GM12878 (cell line): Measurements from ENCODE around the gene AKAP5. TPM values are rescaled to one million over a fixed set of nuclear protein-coding genes. Genes with fewer than 3 reads are reported as not detected.

Experiments used
- BHLHE40 ChIP-seq, 2 experiments: fragments of 450-650 bp in 1 of 2; IDR thresholded peaks; 2 replicates each; pipeline ENCODE4 v1.6.1; 2011 to 2017; ENCODE audit warnings: low read depth in 2 of 2, borderline replicate concordance in 1 of 2, improper control_type of control experiment in 1 of 2, low read length in 1 of 2, mild to moderate bottlenecking in 1 of 2
- HDGF ChIP-seq: fragments of 450-650 bp; IDR thresholded peaks from 2 replicates; pipeline ENCODE4 v1.6.1; 2016; ENCODE audit warnings: antibody characterized with exemption
- KAT2A ChIP-seq: conservative IDR thresholded peaks from 2 replicates; pipeline ENCODE4 v1.6.1; 2011; ENCODE audit warnings: low read depth, low read length; ENCODE audit not compliant: control insufficient read depth
- LARP7 ChIP-seq: fragments of 450-650 bp; IDR thresholded peaks from 2 replicates; pipeline ENCODE4 v1.6.1; 2017; ENCODE audit warnings: mild to moderate bottlenecking
- NFYA ChIP-seq: IDR thresholded peaks from 2 replicates; pipeline ENCODE4 v1.6.1; 2011; ENCODE audit warnings: low read depth, mild to moderate bottlenecking, low read length, improper control_type of control experiment, borderline replicate concordance
- PML ChIP-seq: IDR thresholded peaks from 2 replicates; pipeline ENCODE4 v1.6.1; 2012; ENCODE audit warnings: low read length, inconsistent platforms
- SP1 ChIP-seq: IDR thresholded peaks from one replicate; pipeline ENCODE4 v1.6.1; 2011; ENCODE audit warnings: low read depth, low read length
- SPI1 ChIP-seq: IDR thresholded peaks from 2 replicates; pipeline ENCODE4 v1.6.1; 2011; ENCODE audit warnings: low read depth, mild to moderate bottlenecking, low read length, moderate library complexity, borderline replicate concordance; ENCODE audit not compliant: insufficient read depth
- TAF1 ChIP-seq: IDR thresholded peaks from 2 replicates; pipeline ENCODE4 v1.6.1; 2011; ENCODE audit warnings: mild to moderate bottlenecking, low read depth, low read length, borderline replicate concordance
- TBL1XR1 ChIP-seq: IDR thresholded peaks from 2 replicates; pipeline ENCODE4 v1.6.1; 2012; ENCODE audit warnings: low read depth, low read length, improper control_type of control experiment
- YBX1 ChIP-seq: fragments of 450-650 bp; IDR thresholded peaks from 2 replicates; pipeline ENCODE4 v1.6.1; 2016; ENCODE audit warnings: antibody characterized with exemption
- ZBED1 ChIP-seq: IDR thresholded peaks from 2 replicates; pipeline ENCODE4 v1.6.1; 2016; ENCODE audit warnings: borderline replicate concordance
- ZBTB33 ChIP-seq: fragments of 450-650 bp; IDR thresholded peaks from 2 replicates; pipeline ENCODE4 v1.6.1; 2017; ENCODE audit warnings: mild to moderate bottlenecking
- ZNF207 ChIP-seq: fragments of 450-650 bp; IDR thresholded peaks from 2 replicates; pipeline ENCODE4 v1.6.1; 2014; ENCODE audit warnings: antibody characterized with exemption, mild to moderate bottlenecking, borderline replicate concordance
- ZNF384 ChIP-seq: IDR thresholded peaks from 2 replicates; pipeline ENCODE4 v1.6.1; 2012; ENCODE audit warnings: low read depth, mild to moderate bottlenecking, low read length, improper control_type of control experiment, borderline replicate concordance
- polyA plus RNA-seq, 11 experiments: library from polyadenylated mRNA; depleted of rRNA in 4 of 11; unstranded in 6 of 11; stranded (reverse) in 5 of 11; fragments of >200 nt; fragmentation: Nextera tagmentation in 4 of 11; fragmentation: Illumina TruSeq in 1 of 11; extraction: Ambion mirVana in 4 of 11; extraction: Trizol in 1 of 11; gene quantifications; 1 replicate in 1 of 11; 2 replicates in 10 of 11; pipeline versions ENCODE4 v1.2.1 to v1.2.3, GENCODE V29; 2011 to 2016; ENCODE audit warnings: inconsistent platforms in 2 of 11, missing spikeins in 2 of 11, low read depth in 1 of 11
- total RNA-seq, 4 experiments: library from RNA; depleted of rRNA in 3 of 4; stranded (reverse); fragments of >200 nt in 3 of 4; fragmentation: Illumina TruSeq in 1 of 4; extraction: Trizol in 1 of 4; gene quantifications; 2 replicates each; pipeline versions ENCODE4 v1.2.1 to v1.2.3, GENCODE V29; 2013 to 2021
- TF ChIP-seq, protein P1 (sequence below): fragments of 150-350 bp; IDR thresholded peaks from 2 replicates; pipeline ENCODE4 v1.6.1; 2016; ENCODE audit warnings: low read depth, low read length
- TF ChIP-seq, protein P2 (sequence below): fragments of 450-650 bp; IDR thresholded peaks from 2 replicates; pipeline ENCODE4 v1.6.1; 2016; ENCODE audit warnings: mild to moderate bottlenecking
- TF ChIP-seq, protein P3 (sequence below): IDR thresholded peaks from 2 replicates; pipeline ENCODE4 v1.6.1; 2012; ENCODE audit warnings: low read depth, low read length, improper control_type of control experiment
- TF ChIP-seq, protein P4 (sequence below): fragments of 450-650 bp; conservative IDR thresholded peaks from 2 replicates; pipeline ENCODE4 v1.6.1; 2017; ENCODE audit warnings: mild to moderate bottlenecking, moderate library complexity

AKAP5 gene
- total and polyA plus RNA-seq, 10 of the 15 experiments (the other 5 are each of a cell fraction or from before 2014, with no cell fraction given): 0.45 to 5.1 (median 1.7) TPM

DNA sequence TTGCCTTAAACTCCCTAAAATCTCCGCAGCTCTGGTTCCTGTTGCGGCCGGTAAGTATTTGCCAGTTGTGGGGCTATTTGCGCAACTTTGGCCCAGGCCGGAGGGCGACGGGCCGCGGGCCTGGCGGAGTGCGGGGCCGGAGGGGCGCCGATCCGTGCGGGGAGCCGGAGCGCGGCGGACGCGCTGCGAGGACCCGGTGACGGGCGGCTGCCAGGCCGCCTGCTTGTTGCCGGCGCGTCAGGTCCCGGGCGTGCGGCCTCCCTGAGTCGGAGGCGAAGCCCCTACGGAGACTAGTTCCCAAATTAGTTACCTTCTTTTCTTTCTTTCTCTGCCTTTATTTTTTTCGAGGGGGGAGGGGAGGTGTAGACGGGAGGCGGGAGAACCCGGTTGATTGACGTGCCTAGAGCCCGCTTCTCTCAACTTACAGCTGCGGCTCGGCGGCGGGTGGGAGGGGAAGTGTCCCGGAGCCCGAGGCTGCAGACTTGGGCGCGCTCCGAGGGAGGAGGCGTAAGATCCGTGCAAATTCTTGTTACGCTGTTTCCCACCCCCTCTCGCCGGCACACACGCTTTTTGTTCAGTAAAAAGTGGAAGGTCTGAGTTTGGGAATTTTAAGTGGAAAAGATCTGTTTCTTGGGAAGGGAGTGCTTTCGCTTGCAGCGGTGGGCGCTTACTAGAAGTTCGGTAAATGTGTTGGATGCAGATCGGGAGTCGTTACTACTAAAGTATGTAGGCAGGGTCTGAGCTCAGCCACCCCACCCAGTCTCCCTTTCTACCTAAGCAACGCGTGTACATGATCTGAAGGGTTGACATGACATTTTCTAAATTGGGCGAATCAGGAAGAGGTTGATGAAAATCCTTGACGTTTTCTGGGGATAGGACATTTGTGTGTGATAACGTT, 39.8 kb downstream of the AKAP5 start (continued):
- TF ChIP-seq, protein P1, sequence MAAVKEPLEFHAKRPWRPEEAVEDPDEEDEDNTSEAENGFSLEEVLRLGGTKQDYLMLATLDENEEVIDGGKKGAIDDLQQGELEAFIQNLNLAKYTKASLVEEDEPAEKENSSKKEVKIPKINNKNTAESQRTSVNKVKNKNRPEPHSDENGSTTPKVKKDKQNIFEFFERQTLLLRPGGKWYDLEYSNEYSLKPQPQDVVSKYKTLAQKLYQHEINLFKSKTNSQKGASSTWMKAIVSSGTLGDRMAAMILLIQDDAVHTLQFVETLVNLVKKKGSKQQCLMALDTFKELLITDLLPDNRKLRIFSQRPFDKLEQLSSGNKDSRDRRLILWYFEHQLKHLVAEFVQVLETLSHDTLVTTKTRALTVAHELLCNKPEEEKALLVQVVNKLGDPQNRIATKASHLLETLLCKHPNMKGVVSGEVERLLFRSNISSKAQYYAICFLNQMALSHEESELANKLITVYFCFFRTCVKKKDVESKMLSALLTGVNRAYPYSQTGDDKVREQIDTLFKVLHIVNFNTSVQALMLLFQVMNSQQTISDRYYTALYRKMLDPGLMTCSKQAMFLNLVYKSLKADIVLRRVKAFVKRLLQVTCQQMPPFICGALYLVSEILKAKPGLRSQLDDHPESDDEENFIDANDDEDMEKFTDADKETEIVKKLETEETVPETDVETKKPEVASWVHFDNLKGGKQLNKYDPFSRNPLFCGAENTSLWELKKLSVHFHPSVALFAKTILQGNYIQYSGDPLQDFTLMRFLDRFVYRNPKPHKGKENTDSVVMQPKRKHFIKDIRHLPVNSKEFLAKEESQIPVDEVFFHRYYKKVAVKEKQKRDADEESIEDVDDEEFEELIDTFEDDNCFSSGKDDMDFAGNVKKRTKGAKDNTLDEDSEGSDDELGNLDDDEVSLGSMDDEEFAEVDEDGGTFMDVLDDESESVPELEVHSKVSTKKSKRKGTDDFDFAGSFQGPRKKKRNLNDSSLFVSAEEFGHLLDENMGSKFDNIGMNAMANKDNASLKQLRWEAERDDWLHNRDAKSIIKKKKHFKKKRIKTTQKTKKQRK: no peak
- 0 out of 2 replicates have a peak, but pooled peaks have one; percentile 20 for TF ChIP-seq PML
- peak; percentile 76; the same call in 1 of the 2 replicates for TF ChIP-seq ZNF384
- TF ChIP-seq YBX1: no peak
- TF ChIP-seq TAF1: 0 out of 2 replicates have a peak, but pooled peaks have one; percentile 37
- 0 out of 2 replicates have a peak, but pooled peaks have one; percentile 35 for TF ChIP-seq ZBED1
- no peak for TF ChIP-seq TBL1XR1
- no peak for TF ChIP-seq KAT2A
- peak; percentile 32; the same call in 1 of the 2 replicates for TF ChIP-seq ZNF207
- no peak for TF ChIP-seq NFYA
- peak in 1 of 2 experiments; percentile 34; a peak in 1 of 4 replicates for TF ChIP-seq BHLHE40 (IDR thresholded peaks at IDR 0.05; ENCODE audit: borderline replicate concordance in 1 of 2, low read depth in 2 of 2, low read length in 1 of 2)
- TF ChIP-seq, protein P2, sequence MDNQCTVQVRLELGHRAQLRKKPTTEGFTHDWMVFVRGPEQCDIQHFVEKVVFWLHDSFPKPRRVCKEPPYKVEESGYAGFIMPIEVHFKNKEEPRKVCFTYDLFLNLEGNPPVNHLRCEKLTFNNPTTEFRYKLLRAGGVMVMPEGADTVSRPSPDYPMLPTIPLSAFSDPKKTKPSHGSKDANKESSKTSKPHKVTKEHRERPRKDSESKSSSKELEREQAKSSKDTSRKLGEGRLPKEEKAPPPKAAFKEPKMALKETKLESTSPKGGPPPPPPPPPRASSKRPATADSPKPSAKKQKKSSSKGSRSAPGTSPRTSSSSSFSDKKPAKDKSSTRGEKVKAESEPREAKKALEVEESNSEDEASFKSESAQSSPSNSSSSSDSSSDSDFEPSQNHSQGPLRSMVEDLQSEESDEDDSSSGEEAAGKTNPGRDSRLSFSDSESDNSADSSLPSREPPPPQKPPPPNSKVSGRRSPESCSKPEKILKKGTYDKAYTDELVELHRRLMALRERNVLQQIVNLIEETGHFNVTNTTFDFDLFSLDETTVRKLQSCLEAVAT: peak; percentile 88
- TF ChIP-seq ZBTB33: peak; percentile 8; the same call in 1 of the 2 replicates
- TF ChIP-seq, protein P3, sequence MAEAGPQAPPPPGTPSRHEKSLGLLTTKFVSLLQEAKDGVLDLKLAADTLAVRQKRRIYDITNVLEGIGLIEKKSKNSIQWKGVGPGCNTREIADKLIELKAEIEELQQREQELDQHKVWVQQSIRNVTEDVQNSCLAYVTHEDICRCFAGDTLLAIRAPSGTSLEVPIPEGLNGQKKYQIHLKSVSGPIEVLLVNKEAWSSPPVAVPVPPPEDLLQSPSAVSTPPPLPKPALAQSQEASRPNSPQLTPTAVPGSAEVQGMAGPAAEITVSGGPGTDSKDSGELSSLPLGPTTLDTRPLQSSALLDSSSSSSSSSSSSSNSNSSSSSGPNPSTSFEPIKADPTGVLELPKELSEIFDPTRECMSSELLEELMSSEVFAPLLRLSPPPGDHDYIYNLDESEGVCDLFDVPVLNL: 0 out of 2 replicates have a peak, but pooled peaks have one; percentile 47
- peak; percentile 62; the same call in 1 of the 2 replicates for TF ChIP-seq SPI1
- TF ChIP-seq, protein P4, sequence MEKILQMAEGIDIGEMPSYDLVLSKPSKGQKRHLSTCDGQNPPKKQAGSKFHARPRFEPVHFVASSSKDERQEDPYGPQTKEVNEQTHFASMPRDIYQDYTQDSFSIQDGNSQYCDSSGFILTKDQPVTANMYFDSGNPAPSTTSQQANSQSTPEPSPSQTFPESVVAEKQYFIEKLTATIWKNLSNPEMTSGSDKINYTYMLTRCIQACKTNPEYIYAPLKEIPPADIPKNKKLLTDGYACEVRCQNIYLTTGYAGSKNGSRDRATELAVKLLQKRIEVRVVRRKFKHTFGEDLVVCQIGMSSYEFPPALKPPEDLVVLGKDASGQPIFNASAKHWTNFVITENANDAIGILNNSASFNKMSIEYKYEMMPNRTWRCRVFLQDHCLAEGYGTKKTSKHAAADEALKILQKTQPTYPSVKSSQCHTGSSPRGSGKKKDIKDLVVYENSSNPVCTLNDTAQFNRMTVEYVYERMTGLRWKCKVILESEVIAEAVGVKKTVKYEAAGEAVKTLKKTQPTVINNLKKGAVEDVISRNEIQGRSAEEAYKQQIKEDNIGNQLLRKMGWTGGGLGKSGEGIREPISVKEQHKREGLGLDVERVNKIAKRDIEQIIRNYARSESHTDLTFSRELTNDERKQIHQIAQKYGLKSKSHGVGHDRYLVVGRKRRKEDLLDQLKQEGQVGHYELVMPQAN: peak; percentile 71
- TF ChIP-seq SP1: no peak
- peak; percentile 57; the same call in 1 of the 2 replicates for TF ChIP-seq HDGF
- peak; percentile 98 for TF ChIP-seq LARP7
